Hematopoietic multipotent progenitor cell (in vitro differentiated cells): Measurements from ENCODE around the gene GRIA1. TPM values are rescaled to one million over a fixed set of nuclear protein-coding genes. Genes with fewer than 3 reads are reported as not detected.

Source experiments
- DNase-seq, 3 donors: peaks; one replicate each; pipeline ENCODE4 v3.0.0-alpha.2; 2011 to 2015; ENCODE audit warnings: low read depth in 2 of 3, low spot score in 2 of 3
- total RNA-seq: library from RNA; depleted of rRNA; stranded (reverse); fragments of >200 nt; gene quantifications from one replicate; pipeline ENCODE4 v1.2.3, GENCODE V29; 2012

The GRIA1 gene
- not detected for total RNA-seq

GRCh38 chr5:153490118-153491037 lies at the start of gene GRIA1:
Gene GRIA1, plus strand, starts transcription at chr5:153490670.
- no peak for DNase-seq

GRCh38 chr5:153445875-153446579 lies 44.4 kb upstream of the GRIA1 start:
- no peak for DNase-seq

DNA sequence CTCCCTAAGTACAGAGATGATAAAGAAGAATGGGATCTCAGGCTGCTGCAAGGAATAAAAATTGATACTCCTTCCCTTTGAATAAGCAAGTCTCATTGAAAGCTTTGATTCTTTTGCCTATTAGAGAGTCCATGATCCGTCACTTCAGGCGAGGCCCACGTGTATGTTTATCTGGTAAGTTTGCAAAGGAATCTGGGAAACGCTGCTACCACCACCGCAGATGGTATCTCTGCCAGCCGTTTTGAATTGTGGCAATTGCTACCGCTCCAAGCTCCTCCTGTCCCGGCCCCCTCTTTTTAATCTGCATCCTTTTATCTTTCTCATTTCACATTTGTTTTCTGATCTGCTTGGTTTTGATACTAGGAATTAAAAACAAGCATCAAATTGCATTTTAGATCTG lies 42.9 kb upstream of the GRIA1 start:
- no peak for DNase-seq

DNA sequence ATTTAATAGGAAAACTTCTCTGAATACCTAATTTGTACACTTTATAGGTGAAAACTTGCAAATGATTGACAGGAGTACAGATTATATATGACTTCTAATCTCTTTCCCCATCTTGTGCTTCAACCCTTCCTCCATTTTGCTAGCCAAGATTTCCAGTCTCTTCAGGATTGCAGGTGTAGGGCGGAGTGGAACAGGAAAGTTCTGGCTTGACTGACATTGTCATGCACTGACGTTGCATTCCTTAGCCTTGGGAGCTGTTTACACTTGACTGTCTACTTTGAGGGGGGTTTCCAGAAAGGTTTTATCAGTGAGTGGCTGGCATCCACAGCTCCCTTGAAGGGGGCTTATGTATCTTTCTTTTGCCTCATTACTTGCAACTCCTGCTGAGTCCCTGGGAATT lies 34.1 kb upstream of the GRIA1 start:
- no peak for DNase-seq

DNA sequence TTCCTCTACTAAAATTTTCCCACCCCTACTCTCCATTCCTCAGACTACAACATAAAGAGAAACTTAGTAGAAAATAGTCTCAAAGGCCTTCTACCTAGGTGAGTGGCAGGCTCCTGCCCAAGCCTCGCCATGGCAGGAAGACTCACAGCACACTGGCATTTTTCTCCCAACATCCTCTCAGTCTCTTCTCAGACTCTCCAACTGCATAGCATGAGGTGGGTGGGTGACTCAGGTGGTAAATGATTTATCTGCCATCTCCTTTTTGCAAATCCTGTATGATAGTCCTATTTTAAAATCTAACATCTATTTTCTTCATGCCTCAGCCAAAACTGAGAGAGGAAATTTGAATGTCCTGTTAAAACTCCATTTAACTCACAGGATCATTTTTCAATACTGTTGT lies 33.5 kb upstream of the GRIA1 start:
- no peak for DNase-seq

DNA sequence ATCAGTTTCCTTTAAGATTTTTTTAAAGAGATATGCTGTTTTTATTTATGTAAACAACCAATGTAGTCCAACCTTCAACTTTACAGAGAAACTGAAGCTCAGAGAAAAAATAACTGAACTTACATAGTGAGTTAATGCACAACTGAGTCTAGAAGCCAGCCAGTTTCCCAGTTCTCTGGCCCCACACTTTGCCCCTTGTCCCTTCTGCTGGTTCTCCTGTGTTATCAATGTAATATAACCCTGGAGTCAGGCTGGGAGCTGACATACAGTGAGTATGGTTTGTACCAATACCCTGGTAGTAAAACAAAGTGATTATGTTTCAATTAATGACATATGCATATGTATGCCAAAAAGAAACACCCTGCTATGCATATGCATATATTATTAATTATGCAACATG lies 32.2 kb upstream of the GRIA1 start:
- DNase-seq = no peak

GRCh38 chr5:153459051-153459743 lies 31.3 kb upstream of the GRIA1 start:
- DNase-seq = no peak

- DNase-seq = no peak
Measured at GRCh38 chr5:153460421-153460820, 30.0 kb upstream of the GRIA1 start.

DNA sequence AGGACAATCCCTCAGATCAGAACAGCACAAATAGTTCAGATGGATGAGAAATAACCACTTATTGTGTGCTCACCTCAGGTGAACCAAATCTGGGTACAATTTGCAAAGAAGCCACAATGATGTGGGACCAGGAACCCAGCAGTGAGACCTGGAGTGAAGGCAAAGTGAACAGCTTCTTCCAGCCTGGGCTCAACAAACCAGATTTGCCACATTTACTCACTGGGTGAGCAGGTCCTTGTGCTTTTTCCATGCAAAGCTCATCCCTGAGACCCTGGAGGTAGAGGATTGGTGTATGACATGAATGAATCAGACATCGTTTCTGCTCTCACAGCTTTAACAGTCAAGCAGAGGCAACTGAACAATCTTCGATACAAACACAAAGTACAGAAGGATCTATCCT lies 29.1 kb upstream of the GRIA1 start:
- DNase-seq = no peak

DNA sequence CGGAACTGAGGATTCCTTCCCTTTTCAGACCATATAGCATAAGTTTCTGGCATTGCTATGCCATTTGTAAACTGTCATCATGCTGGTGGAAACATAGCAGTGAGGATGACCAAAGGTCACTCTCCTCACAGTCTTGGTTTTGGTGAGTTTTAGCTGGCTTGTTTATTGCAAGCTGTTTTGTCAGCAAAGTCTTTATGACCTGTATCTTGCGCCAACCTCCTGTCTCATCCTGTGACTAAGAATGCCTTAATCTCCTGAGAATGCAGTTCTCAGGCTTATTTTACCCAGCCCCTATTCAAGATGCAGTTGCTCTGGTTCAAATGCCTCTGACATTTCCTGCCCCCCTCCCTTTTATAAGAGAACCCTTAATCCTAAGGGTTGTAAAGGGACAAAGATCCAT lies 26.7 kb upstream of the GRIA1 start:
- no peak for DNase-seq

- no peak for DNase-seq
Measured at GRCh38 chr5:153467546-153467945, 22.9 kb upstream of the GRIA1 start.

- no peak for DNase-seq
Measured at GRCh38 chr5:153469423-153469822, 21.0 kb upstream of the GRIA1 start.

DNA sequence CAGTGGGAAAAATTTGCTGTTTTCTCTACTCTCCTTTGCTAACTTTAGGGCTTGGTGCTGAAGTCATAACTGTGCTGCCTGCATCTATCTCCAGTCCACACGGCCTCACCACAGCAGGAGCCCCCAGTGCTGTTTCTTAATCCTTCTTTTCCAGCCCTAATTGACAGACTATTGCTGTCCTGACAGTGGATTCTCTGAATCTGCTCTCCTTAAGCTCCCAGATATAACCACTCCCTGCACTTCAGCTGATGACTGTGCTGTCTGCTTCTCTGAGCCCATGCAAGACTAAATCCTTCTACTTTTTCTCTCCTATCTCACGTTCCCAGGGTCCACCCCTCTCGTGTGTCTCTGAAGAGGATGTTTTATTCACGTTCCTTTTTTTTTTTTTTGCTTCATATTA lies 19.7 kb upstream of the GRIA1 start:
- DNase-seq = no peak

GRCh38 chr5:153476767-153477166 lies 13.7 kb upstream of the GRIA1 start:
- no peak for DNase-seq

DNA sequence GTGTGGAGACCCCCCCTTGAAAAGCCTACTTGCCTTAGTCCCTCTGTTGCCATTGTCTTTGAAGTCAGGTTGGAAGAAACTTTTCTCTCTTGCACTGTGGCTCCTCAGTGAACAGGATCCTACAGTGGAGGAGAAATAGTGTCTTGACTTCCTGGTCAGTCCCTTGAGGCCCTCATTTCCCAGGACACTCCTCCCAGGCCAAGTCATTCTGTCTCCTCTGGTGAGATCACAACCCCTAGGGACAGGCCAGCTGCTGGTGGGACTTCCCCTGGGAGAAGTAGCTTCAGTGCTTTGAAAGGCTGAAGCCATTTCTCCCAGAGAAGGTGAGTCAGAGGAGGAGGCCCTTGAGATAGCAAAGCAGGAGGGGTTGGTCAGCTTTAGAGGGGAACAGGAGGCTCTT lies 10.1 kb upstream of the GRIA1 start:
- DNase-seq = no peak

DNA sequence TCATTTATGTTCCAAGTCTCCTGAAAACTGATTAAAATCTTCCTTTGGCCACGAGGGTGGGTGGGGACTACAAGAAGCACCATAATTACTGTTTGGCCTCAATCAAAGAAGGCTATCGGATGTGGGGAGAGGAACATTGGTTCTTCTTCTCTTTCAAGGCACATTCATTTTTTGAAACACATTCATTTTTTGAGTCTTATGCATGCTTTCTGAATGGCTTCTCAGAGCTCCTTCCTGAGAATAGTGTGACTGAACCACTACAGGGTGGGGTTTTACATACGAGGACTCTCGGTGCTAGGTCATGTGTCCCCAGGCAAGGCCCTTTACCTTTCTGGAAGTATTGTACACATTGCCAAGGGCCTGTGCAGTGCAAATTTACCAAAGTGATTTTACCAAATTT lies 7.0 kb upstream of the GRIA1 start:
- DNase-seq = no peak

DNA sequence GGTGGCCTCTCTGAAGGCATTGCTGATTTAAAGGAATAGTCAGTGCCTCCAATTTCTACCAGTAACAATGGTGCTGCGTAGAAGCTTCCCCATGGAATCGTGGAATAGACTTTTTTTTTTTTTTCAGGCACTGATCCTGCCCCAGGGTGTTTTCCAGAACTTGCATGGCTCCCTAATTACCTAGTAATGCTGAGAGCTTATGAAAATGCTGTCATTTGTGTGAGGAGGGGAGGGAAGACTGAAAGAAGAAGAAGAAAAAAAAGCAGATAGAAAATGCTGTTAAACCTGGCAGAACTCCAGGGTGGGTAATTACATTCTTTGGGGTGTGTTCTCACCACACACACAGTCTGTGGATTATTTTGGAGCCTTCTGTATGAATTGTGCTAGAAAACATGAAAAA lies 4.8 kb upstream of the GRIA1 start:
- DNase-seq = no peak

GRCh38 chr5:153486771-153487170 lies 3.7 kb upstream of the GRIA1 start:
- no peak for DNase-seq

GRCh38 chr5:153489611-153490010 lies 859 bp upstream of the GRIA1 start:
- DNase-seq = no peak

- no peak for DNase-seq
Measured at GRCh38 chr5:153491038-153491744, 721 bp downstream of the GRIA1 start.

- no peak for DNase-seq
Measured at GRCh38 chr5:153491856-153492255, 1.4 kb downstream of the GRIA1 start.
